Tongue (tissue), 2 donors: ENCODE data around the gene TBL1X. TPM values are rescaled to one million over a fixed set of nuclear protein-coding genes. Genes with fewer than 3 reads are reported as not detected.
"Not testable (repeated sequence)": the region's sequence is repeated elsewhere in the genome, so short reads cannot be mapped to it uniquely, and the experiment has no call there.

Experiments
- DNase-seq: peaks from one replicate; pipeline ENCODE4 v3.0.0-alpha.2; 2015
- total RNA-seq: library from RNA; depleted of rRNA; stranded (reverse); fragments of >200 nt; gene quantifications from one replicate; pipeline ENCODE4 v1.2.3, GENCODE V29; 2014

Gene TBL1X
- 27.7 TPM for total RNA-seq

- DNase-seq, result peak; percentile 58
Observed at GRCh38 chrX:9464435-9465371, at the start of gene TBL1X. TBL1X (plus strand) TSS chrX:9465058; CDS start chrX:9653587, 188,529 bp downstream.

GRCh38 chrX:9416562-9417348, 48.1 kb upstream of the TBL1X start:
- no peak for DNase-seq

GRCh38 chrX:9418262-9418661, 46.6 kb upstream of the TBL1X start:
- DNase-seq, result no peak

- DNase-seq, result no peak
Observed at GRCh38 chrX:9420275-9421265, 44.3 kb upstream of the TBL1X start.

GRCh38 chrX:9429767-9430166, 35.1 kb upstream of the TBL1X start:
- DNase-seq, result peak; percentile 63

GRCh38 chrX:9430346-9430921, 34.4 kb upstream of the TBL1X start:
- no peak for DNase-seq

- no peak for DNase-seq
Observed at GRCh38 chrX:9431281-9431680, 33.6 kb upstream of the TBL1X start.

GRCh38 chrX:9433596-9433995, 31.3 kb upstream of the TBL1X start:
- DNase-seq, result no peak

GRCh38 chrX:9434051-9434550, 30.8 kb upstream of the TBL1X start:
- no peak for DNase-seq

- DNase-seq, result not testable (repeated sequence)
Observed at GRCh38 chrX:9435086-9435485, 29.8 kb upstream of the TBL1X start.

- no peak for DNase-seq
Observed at GRCh38 chrX:9436812-9437211, 28.0 kb upstream of the TBL1X start.

GRCh38 chrX:9438933-9439494, 25.8 kb upstream of the TBL1X start:
- DNase-seq, result peak; percentile 57

GRCh38 chrX:9440116-9440844, 24.6 kb upstream of the TBL1X start:
- DNase-seq, result no peak

GRCh38 chrX:9442056-9442455, 22.8 kb upstream of the TBL1X start:
- DNase-seq, result no peak

GRCh38 chrX:9443327-9443726, 21.5 kb upstream of the TBL1X start:
- DNase-seq, result no peak

GRCh38 chrX:9447906-9448305, 17.0 kb upstream of the TBL1X start:
- DNase-seq, result no peak

- no peak for DNase-seq
Observed at GRCh38 chrX:9456250-9457074, 8.4 kb upstream of the TBL1X start.

- not testable (repeated sequence) for DNase-seq
Observed at GRCh38 chrX:9458034-9458433, 6.8 kb upstream of the TBL1X start.

GRCh38 chrX:9458516-9459078, 6.3 kb upstream of the TBL1X start:
- DNase-seq, result no peak
